Neural progenitor cell (in vitro differentiated cells): Measurements from ENCODE around the gene MAPK9. TPM values are rescaled to one million over a fixed set of nuclear protein-coding genes. Genes with fewer than 3 reads are reported as not detected.

Experiments
- DNase-seq: peaks from one replicate; pipeline ENCODE4 v3.0.0-alpha.2; 2016; ENCODE audit warnings: low spot score
- H2AFZ ChIP-seq: fragments of 200-600 bp; sonication (generic); replicated peaks from 2 replicates; pipeline ENCODE4 v1.6.1; 2016; ENCODE audit warnings: antibody characterized with exemption
- H3F3A ChIP-seq: fragments of 200-600 bp; sonication (generic); 2 replicates; pipeline ENCODE4 v1.6.1; 2016; ENCODE audit warnings: antibody characterized with exemption, low read depth
- H3K27ac ChIP-seq: fragments of 200-600 bp; sonication (generic); 2 replicates; pipeline ENCODE4 v1.5.1; 2016; ENCODE audit warnings: mild to moderate bottlenecking
- H3K27me3 ChIP-seq: fragments of 200-600 bp; sonication (generic); 2 replicates; pipeline ENCODE4 v1.6.1; 2016; ENCODE audit warnings: mild to moderate bottlenecking, moderate library complexity
- H3K36me3 ChIP-seq: fragments of 200-600 bp; sonication (generic); 2 replicates; pipeline ENCODE4 v1.5.1; 2016
- H3K4me1 ChIP-seq: fragments of 200-600 bp; sonication (generic); 2 replicates; pipeline ENCODE4 v1.6.1; 2016; ENCODE audit warnings: mixed run types
- H3K4me2 ChIP-seq: fragments of 200-600 bp; sonication (generic); 2 replicates; pipeline ENCODE4 v1.6.1; 2016
- H3K4me3 ChIP-seq: fragments of 200-600 bp; sonication (generic); 2 replicates; pipeline ENCODE4 v1.5.1; 2016
- H3K79me2 ChIP-seq: fragments of 200-600 bp; sonication (generic); 2 replicates; pipeline ENCODE4 v1.6.1; 2016; ENCODE audit warnings: low read depth
- H3K9ac ChIP-seq: fragments of 200-600 bp; sonication (generic); 2 replicates; pipeline ENCODE4 v1.6.1; 2016
- H3K9me3 ChIP-seq: fragments of 200-600 bp; sonication (generic); 2 replicates; pipeline ENCODE4 v1.5.1; 2016; ENCODE audit warnings: low read depth
- H4K20me1 ChIP-seq: fragments of 200-600 bp; sonication (generic); 2 replicates; pipeline ENCODE4 v1.6.1; 2016; ENCODE audit warnings: low read depth
- H3K27ac Mint-ChIP-seq: 3 replicates; pipeline ENCODE4 v1.8.0; 2021; ENCODE audit warnings: mixed read lengths
- H3K27me3 Mint-ChIP-seq: 2 replicates; pipeline ENCODE4 v1.8.0; 2022; ENCODE audit warnings: low read depth, mild to moderate bottlenecking, inconsistent platforms, moderate library complexity, mixed read lengths; ENCODE audit not compliant: insufficient read depth
- H3K36me3 Mint-ChIP-seq: 3 replicates; pipeline ENCODE4 v1.8.0; 2021; ENCODE audit warnings: mixed read lengths
- H3K4me1 Mint-ChIP-seq: 3 replicates; pipeline ENCODE4 v1.8.0; 2021; ENCODE audit warnings: mixed read lengths
- H3K4me3 Mint-ChIP-seq: 3 replicates; pipeline ENCODE4 v1.8.0; 2021; ENCODE audit warnings: mild to moderate bottlenecking, moderate library complexity, mixed read lengths
- H3K9me3 Mint-ChIP-seq: 3 replicates; pipeline ENCODE4 v1.8.0; 2020; ENCODE audit warnings: mixed read lengths
- CTCF ChIP-seq: fragments of 200-600 bp; sonication (generic); IDR thresholded peaks from 2 replicates; pipeline ENCODE4 v1.5.1; 2017; ENCODE audit warnings: antibody characterized with exemption, mild to moderate bottlenecking
- EZH2 ChIP-seq: fragments of 200-600 bp; sonication (generic); IDR thresholded peaks from 2 replicates; pipeline ENCODE4 v1.6.1; 2017; ENCODE audit warnings: antibody characterized with exemption, mild to moderate bottlenecking, moderate library complexity
- EZH2phosphoT487 ChIP-seq: fragments of 200-600 bp; sonication (generic); IDR thresholded peaks from 2 replicates; pipeline ENCODE4 v1.6.1; 2017; ENCODE audit warnings: antibody characterized with exemption
- total RNA-seq: library from RNA; depleted of rRNA; stranded (reverse); fragments of >200 nt; gene quantifications from 2 replicates; pipeline ENCODE4 v1.2.3, GENCODE V29; 2015; ENCODE audit warnings: low replicate concordance

Gene MAPK9
- total RNA-seq, 1 donor from 2014 or later = 40.6 TPM

- Histone ChIP-seq H3K79me2 (no peaks in the 10 kb centered on the region), H3F3A (peaks cover 8% of the 10 kb centered on the region), H3K9me3 (no peaks in the 10 kb centered on the region), H3K4me1 (no peaks in the 10 kb centered on the region), H3K27me3 (peaks cover 3% of the 10 kb centered on the region), H3K27ac (no peak overlapping the region), H4K20me1 (no peaks in the 10 kb centered on the region), H2AFZ (no peak overlapping the region), H3K36me3 (no peaks in the 10 kb centered on the region), H3K4me3 (no peak overlapping the region), H3K4me2 (no peak overlapping the region), H3K9ac (no peak overlapping the region)
- DNase-seq = peak; percentile 75
- Mint-ChIP-seq H3K27me3 (peaks cover 4% of the 10 kb centered on the region), H3K4me1 (peaks cover 2% of the 10 kb centered on the region), H3K9me3 (peaks cover 6% of the 10 kb centered on the region), H3K27ac (no peak overlapping the region), H3K36me3 (no peaks in the 10 kb centered on the region), H3K4me3 (no peak overlapping the region)
- peak; percentile 73 for TF ChIP-seq CTCF
- TF ChIP-seq EZH2 = no peak
Observed at GRCh38 chr5:180201051-180201987, 90.6 kb downstream of the MAPK9 start.

GRCh38 chr5:180199390-180199789 is 92.5 kb downstream of the MAPK9 start:
- Histone ChIP-seq H3K4me1 (no peaks in the 10 kb centered on the region), H3K4me2 (no peak overlapping the region), H3K4me3 (no peak overlapping the region), H3K27me3 (no peaks in the 10 kb centered on the region), H3F3A (peaks cover 8% of the 10 kb centered on the region), H3K27ac (no peak overlapping the region), H3K36me3 (no peaks in the 10 kb centered on the region), H3K79me2 (no peaks in the 10 kb centered on the region), H3K9ac (no peak overlapping the region), H2AFZ (no peak overlapping the region), H4K20me1 (no peaks in the 10 kb centered on the region), H3K9me3 (no peaks in the 10 kb centered on the region)
- Mint-ChIP-seq H3K4me1 (peaks cover 2% of the 10 kb centered on the region), H3K27ac (no peak overlapping the region), H3K9me3 (peaks cover 6% of the 10 kb centered on the region), H3K27me3 (peaks cover 4% of the 10 kb centered on the region), H3K4me3 (no peak overlapping the region), H3K36me3 (no peaks in the 10 kb centered on the region)
- no peak for DNase-seq
- TF ChIP-seq EZH2 = no peak
- no peak for TF ChIP-seq CTCF
- no peak for TF ChIP-seq EZH2phosphoT487

- TF ChIP-seq EZH2 (no peak), CTCF (no peak)
- Histone ChIP-seq H3K79me2 (no peaks in the 10 kb centered on the region), H3K9me3 (no peaks in the 10 kb centered on the region), H3F3A (peaks cover 8% of the 10 kb centered on the region), H3K27me3 (no peaks in the 10 kb centered on the region), H3K4me2 (no peak overlapping the region), H3K4me3 (no peak overlapping the region), H3K9ac (no peak overlapping the region), H4K20me1 (no peaks in the 10 kb centered on the region), H3K36me3 (no peaks in the 10 kb centered on the region), H3K4me1 (no peaks in the 10 kb centered on the region), H2AFZ (no peak overlapping the region), H3K27ac (no peak overlapping the region)
- no peak for DNase-seq
- no peak overlapping the region for H3K4me3 Mint-ChIP-seq
- H3K27me3 Mint-ChIP-seq = peaks cover 4% of the 10 kb centered on the region
- H3K4me1 Mint-ChIP-seq = peaks cover 2% of the 10 kb centered on the region
- H3K27ac Mint-ChIP-seq = no peak overlapping the region
- peaks cover 6% of the 10 kb centered on the region for H3K9me3 Mint-ChIP-seq
- no peaks in the 10 kb centered on the region for H3K36me3 Mint-ChIP-seq
Observed at GRCh38 chr5:180198208-180198607, 93.7 kb downstream of the MAPK9 start.
